ENCODE measurements around the gene VCAM1.

DNA sequence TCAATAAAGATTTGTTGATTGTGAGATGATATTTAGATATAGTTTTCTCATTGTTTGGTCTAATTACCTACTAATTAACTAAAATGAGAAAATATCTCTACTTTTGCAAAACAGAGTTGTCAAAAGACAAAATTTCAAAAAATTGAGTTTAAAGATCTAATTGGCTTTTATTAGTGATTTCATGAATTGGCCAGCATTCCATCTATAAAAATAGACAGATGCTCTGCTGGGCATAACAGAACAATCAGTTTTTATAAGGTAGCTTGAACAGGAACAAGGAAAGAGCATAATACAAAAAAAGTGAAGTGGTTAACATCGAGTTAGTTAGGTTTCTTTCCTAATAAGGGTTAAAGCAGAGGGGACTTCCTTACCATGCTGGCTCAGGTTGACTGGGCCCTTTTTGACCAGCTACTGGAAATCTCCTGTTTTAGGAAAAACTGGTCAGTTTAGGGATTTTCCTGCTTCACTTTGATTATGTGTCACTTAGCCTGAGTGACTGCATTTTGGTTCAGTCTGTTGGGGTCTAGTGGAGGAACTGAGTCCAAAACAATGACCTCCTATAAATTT lies 63.0 kb downstream of the VCAM1 start:
- TF ChIP-seq EP300 (IDR thresholded peaks at IDR 0.05; ENCODE audit: borderline replicate concordance) (no peak), ZBTB7A (IDR thresholded peaks at IDR 0.05; ENCODE audit: low read depth) (no peak), CEBPB (IDR thresholded peaks at IDR 0.05) (no peak)
- TF ChIP-seq, protein P1, sequence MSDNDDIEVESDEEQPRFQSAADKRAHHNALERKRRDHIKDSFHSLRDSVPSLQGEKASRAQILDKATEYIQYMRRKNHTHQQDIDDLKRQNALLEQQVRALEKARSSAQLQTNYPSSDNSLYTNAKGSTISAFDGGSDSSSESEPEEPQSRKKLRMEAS (IDR thresholded peaks at IDR 0.05): no peak

All from Ishikawa (cell line).